Measurements from ENCODE around the gene SCTR. TPM values are rescaled to one million over a fixed set of nuclear protein-coding genes. Genes with fewer than 3 reads are reported as not detected.

The SCTR gene
- total and polyA plus RNA-seq, 2 of the 13 experiments (the other 11 are each of a cell fraction or from before 2014, with no cell fraction given) = not detected

- TF ChIP-seq NR1H2 (CRISPR knock-in tag; IDR thresholded peaks at IDR 0.05; ENCODE audit: borderline replicate concordance, low read depth) = no peak
- TF ChIP-seq HDAC2 (CRISPR knock-in tag; IDR thresholded peaks at IDR 0.05) = peak; percentile 80
- no peak for TF ChIP-seq ZNF33A (CRISPR knock-in tag; IDR thresholded peaks at IDR 0.05; ENCODE audit: borderline replicate concordance)
- TF ChIP-seq ETV6 (CRISPR knock-in tag; conservative IDR thresholded peaks at IDR 0.05) = no peak
- TF ChIP-seq LCORL (IDR thresholded peaks at IDR 0.05) = no peak
- peak; percentile 96 for TF ChIP-seq LCORL (CRISPR knock-in tag; IDR thresholded peaks at IDR 0.05)
- TF ChIP-seq NFRKB (IDR thresholded peaks at IDR 0.05) = no peak
- peak; percentile 72; the same call in 1 of the 2 replicates for TF ChIP-seq ZBTB2 (CRISPR knock-in tag; IDR thresholded peaks at IDR 0.05; ENCODE audit: low read depth)
- TF ChIP-seq ZFP36L2 (CRISPR knock-in tag; IDR thresholded peaks at IDR 0.05) = no peak
- TF ChIP-seq ERF (CRISPR knock-in tag; IDR thresholded peaks at IDR 0.05) = peak; percentile 77
- TF ChIP-seq CBX5 (CRISPR knock-in tag; IDR thresholded peaks at IDR 0.05; ENCODE audit: borderline replicate concordance) = no peak
- TF ChIP-seq KMT2A (CRISPR knock-in tag; IDR thresholded peaks at IDR 0.05) = no peak
- peak; percentile 80; the same call in 1 of the 2 replicates for TF ChIP-seq ZNF678 (CRISPR knock-in tag; IDR thresholded peaks at IDR 0.05)
- TF ChIP-seq BRD4 (CRISPR knock-in tag; IDR thresholded peaks at IDR 0.05) = peak; percentile 70
- TF ChIP-seq ELF1 (CRISPR knock-in tag; IDR thresholded peaks at IDR 0.05) = peak; percentile 63
- no peak; the same call in 1 of the 2 replicates for TF ChIP-seq ZBTB25 (CRISPR knock-in tag; IDR thresholded peaks at IDR 0.05)
- TF ChIP-seq HES4 (CRISPR knock-in tag; IDR thresholded peaks at IDR 0.05; ENCODE audit: borderline replicate concordance) = peak; percentile 21
- TF ChIP-seq, protein P1, sequence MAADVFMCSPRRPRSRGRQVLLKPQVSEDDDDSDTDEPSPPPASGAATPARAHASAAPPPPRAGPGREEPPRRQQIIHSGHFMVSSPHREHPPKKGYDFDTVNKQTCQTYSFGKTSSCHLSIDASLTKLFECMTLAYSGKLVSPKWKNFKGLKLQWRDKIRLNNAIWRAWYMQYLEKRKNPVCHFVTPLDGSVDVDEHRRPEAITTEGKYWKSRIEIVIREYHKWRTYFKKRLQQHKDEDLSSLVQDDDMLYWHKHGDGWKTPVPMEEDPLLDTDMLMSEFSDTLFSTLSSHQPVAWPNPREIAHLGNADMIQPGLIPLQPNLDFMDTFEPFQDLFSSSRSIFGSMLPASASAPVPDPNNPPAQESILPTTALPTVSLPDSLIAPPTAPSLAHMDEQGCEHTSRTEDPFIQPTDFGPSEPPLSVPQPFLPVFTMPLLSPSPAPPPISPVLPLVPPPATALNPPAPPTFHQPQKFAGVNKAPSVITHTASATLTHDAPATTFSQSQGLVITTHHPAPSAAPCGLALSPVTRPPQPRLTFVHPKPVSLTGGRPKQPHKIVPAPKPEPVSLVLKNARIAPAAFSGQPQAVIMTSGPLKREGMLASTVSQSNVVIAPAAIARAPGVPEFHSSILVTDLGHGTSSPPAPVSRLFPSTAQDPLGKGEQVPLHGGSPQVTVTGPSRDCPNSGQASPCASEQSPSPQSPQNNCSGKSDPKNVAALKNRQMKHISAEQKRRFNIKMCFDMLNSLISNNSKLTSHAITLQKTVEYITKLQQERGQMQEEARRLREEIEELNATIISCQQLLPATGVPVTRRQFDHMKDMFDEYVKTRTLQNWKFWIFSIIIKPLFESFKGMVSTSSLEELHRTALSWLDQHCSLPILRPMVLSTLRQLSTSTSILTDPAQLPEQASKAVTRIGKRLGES (CRISPR knock-in tag; IDR thresholded peaks at IDR 0.05; ENCODE audit: borderline replicate concordance) = no peak
- TF ChIP-seq, protein P2, sequence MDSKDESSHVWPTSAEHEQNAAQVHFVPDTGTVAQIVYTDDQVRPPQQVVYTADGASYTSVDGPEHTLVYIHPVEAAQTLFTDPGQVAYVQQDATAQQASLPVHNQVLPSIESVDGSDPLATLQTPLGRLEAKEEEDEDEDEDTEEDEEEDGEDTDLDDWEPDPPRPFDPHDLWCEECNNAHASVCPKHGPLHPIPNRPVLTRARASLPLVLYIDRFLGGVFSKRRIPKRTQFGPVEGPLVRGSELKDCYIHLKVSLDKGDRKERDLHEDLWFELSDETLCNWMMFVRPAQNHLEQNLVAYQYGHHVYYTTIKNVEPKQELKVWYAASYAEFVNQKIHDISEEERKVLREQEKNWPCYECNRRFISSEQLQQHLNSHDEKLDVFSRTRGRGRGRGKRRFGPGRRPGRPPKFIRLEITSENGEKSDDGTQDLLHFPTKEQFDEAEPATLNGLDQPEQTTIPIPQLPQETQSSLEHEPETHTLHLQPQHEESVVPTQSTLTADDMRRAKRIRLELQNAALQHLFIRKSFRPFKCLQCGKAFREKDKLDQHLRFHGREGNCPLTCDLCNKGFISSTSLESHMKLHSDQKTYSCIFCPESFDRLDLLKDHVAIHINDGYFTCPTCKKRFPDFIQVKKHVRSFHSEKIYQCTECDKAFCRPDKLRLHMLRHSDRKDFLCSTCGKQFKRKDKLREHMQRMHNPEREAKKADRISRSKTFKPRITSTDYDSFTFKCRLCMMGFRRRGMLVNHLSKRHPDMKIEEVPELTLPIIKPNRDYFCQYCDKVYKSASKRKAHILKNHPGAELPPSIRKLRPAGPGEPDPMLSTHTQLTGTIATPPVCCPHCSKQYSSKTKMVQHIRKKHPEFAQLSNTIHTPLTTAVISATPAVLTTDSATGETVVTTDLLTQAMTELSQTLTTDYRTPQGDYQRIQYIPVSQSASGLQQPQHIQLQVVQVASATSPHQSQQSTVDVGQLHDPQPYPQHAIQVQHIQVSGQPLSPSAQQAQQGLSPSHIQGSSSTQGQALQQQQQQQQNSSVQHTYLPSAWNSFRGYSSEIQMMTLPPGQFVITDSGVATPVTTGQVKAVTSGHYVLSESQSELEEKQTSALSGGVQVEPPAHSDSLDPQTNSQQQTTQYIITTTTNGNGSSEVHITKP (CRISPR knock-in tag; IDR thresholded peaks at IDR 0.05; ENCODE audit: low read depth) = no peak; the same call in 1 of the 2 replicates
- no peak for TF ChIP-seq IRF1 (CRISPR knock-in tag; IDR thresholded peaks at IDR 0.05; ENCODE audit: low read depth)
Observed at GRCh38 chr2:119431155-119431975, 92.9 kb downstream of the SCTR start, which contains the start of gene TMEM37 (continued).
